GM21786 (cell line): ENCODE results near the gene QSOX2.

ENCODE experiments used
- ATAC-seq: cut with Tn5 transposase; IDR thresholded peaks from one replicate; pipeline ENCODE4 v1.9.1; 2021; ENCODE audit not compliant: unreplicated experiment

QSOX2 gene

GRCh38 chr9:136223871-136224640 is 21.6 kb downstream of the QSOX2 start:
- no peak for ATAC-seq

GRCh38 chr9:136222906-136223285 is 22.7 kb downstream of the QSOX2 start:
- no peak for ATAC-seq

- no peak for ATAC-seq
Observed at GRCh38 chr9:136222166-136222905, 23.3 kb downstream of the QSOX2 start.

- ATAC-seq = no peak
Observed at GRCh38 chr9:136220017-136220729, 25.4 kb downstream of the QSOX2 start.

GRCh38 chr9:136219276-136219675 is 26.3 kb downstream of the QSOX2 start:
- no peak for ATAC-seq

- ATAC-seq = no peak
Observed at GRCh38 chr9:136218673-136219072, 26.9 kb downstream of the QSOX2 start.

- no peak for ATAC-seq
Observed at GRCh38 chr9:136218271-136218670, 27.3 kb downstream of the QSOX2 start.

GRCh38 chr9:136216541-136217244 is 28.9 kb downstream of the QSOX2 start:
- ATAC-seq = no peak

GRCh38 chr9:136213733-136214132 is 31.9 kb downstream of the QSOX2 start:
- no peak for ATAC-seq

- no peak for ATAC-seq
Observed at GRCh38 chr9:136212345-136212950, 33.2 kb downstream of the QSOX2 start.

- ATAC-seq = no peak
Observed at GRCh38 chr9:136211441-136212344, 33.9 kb downstream of the QSOX2 start.

- ATAC-seq = no peak
Observed at GRCh38 chr9:136211006-136211405, 34.6 kb downstream of the QSOX2 start.

GRCh38 chr9:136210276-136210675 is 35.3 kb downstream of the QSOX2 start:
- ATAC-seq = no peak

- ATAC-seq = no peak
Observed at GRCh38 chr9:136209786-136210185, 35.8 kb downstream of the QSOX2 start.

GRCh38 chr9:136209232-136209631 is 36.4 kb downstream of the QSOX2 start:
- no peak for ATAC-seq

GRCh38 chr9:136208675-136209074 is 36.9 kb downstream of the QSOX2 start:
- no peak for ATAC-seq

GRCh38 chr9:136207616-136208015 is 38.0 kb downstream of the QSOX2 start:
- no peak for ATAC-seq

GRCh38 chr9:136206602-136207275 is 38.9 kb downstream of the QSOX2 start:
- no peak for ATAC-seq

GRCh38 chr9:136205707-136205992 is 40.0 kb downstream of the QSOX2 start:
- no peak for ATAC-seq
